NCI-H2029 treated with DMSO at 0.1 percent for 48 hours (cell line): ENCODE data around the gene CDK10.
"Not testable (repeated sequence)": the region's sequence is repeated elsewhere in the genome, so short reads cannot be mapped to it uniquely, and the experiment has no call there.

Experiments used
- DNase-seq: peaks from one replicate; lab custom pipeline; 2025; lab: John Stamatoyannopoulos, UW

Gene CDK10

DNA sequence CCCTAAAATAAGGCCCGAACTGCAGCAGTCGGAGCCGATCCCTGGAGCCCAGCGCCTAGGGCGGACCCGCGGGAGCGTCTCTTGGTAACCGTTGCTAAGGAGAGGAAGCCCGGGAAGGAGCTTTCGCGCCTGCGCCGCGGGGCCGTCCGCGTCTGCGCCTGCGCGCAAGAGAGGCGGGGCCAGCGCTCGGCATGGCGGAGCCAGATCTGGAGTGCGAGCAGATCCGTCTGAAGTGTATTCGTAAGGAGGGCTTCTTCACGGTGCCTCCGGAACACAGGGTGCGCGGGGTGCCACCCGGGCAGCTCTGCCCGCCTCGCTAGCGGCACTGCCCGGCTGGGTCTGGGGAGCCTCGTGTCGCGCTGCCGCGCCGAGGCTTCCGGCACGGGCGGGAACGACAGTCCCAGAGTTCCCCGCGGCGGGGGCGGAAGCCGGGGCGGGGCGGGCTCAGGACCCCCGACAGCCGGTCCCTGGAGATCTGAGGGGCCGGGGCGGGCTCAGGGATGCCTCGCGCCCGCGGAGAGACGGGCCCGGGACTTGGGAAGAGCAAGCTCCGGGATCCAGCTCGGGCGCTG, at the start of gene CDK10:
CDK10 (plus strand) TSS at position 170 of the 572 bp plus-strand sequence; CDS start at position 192, 22 bp downstream.
- DNase-seq, result peak; percentile 31

DNA sequence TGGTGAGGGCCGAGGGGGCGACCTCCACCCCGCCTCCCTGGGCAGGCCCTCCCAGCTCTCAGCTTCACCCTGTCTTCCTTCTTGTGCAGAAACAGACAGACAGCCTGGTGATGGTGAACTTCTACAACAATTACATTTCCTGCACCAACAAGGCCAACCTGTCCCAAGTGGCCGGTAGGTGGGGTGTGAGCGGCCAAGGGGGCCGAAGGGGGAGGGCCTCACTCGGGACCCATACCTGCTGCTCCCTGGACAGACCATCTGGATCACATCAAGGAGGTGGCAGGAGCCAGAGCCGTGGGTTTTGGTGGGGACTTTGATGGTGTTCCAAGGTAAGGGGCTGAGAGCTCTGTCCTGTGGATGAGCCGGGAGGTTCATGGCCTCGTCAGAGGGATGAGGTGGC, 49.1 kb upstream of the CDK10 start:
- DNase-seq, result no peak

DNA sequence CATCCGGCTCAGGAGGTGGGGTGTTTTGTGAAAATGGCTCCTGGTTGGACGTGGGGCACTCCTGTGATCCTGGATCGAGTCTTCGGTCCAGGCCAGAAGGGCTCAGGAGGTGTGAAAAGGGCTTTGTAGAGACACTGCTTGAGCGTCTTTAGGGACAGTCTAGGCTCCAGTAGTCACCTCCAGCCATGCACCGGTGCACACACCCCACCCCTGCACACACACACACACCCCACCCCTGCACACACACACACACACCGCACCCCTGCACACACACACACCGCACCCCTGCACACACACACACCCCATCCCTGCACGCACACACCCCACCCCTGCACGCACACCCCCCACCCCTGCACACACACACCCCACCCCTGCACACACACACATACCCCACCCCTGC, 48.0 kb upstream of the CDK10 start:
- DNase-seq, result no peak

- no peak for DNase-seq
These were observed 47.1 kb upstream of the CDK10 start for GRCh38 chr16:89639385-89639784.

DNA sequence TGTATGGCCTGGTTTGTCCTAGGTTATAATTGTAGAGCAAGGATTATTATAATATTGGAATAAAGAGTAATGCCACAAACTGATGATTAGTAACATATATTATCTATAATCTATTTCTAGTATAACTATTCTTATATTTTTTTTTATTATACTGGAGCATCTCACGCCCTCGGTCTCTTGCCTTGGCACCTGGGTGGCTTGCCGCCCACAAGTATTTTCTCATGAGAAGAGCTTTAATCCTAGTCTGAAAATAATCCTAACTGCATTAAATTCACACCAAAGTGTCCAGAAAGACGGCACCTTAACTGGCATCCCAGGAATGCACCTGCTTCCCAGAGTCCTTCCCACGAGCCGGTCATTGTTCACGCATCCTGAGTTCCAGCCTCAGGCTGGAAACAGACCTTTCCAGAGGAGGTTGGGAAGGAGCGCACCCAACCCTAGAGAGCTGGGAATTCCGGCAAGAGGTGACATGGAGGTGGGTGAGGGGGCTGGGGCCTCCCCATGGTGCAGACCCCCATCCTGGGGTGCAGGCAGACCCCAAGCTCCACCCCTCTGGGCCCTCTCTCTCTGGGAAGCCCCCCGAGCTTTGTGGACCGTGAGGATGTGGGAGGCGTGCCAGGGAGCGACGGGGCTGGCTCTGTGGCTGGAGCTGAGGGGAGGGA, 44.9 kb upstream of the CDK10 start:
- no peak for DNase-seq

DNA sequence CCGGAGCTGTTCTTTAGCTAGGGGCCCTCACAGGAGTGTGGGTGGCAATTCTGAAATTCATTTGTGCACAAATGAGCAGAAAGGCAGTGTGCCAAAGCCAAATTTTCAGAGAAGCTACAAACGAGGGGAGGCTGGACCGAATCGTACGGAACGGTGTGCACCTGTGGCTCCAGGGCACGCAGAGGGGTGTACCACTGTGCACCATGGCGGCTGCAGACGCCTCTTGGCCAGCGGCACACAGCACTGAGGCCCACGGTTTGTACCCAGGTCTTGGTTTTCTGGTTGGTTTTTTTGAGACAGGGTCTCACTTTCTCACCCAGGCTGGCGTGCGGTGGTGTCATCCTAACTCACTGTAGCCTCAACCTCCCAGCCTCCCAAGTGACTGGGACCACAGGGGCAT, 43.9 kb upstream of the CDK10 start:
- DNase-seq, result no peak

GRCh38 chr16:89643769-89644300, 42.7 kb upstream of the CDK10 start:
- DNase-seq, result no peak

- DNase-seq, result no peak
These were observed 41.4 kb upstream of the CDK10 start for GRCh38 chr16:89645122-89645521.

DNA sequence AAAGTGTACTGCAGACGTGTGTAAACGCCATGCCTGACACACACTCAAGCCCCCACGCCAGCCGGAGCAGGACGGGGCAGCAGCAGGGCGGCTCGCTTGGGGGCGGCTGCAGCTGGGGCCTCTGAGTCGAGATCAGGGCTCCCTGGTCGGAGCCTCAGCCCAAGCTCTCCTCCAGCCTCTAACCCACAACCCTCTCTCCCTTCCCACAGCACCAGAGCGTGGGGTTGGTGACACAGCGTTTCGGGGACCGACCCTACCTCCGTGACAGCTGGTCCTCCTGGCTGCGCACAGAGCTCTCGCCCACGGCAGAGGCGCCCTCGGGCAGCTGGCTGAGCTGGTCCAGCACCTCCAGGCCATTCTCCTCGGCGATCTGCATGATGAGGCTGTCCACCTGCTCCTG, 40.2 kb upstream of the CDK10 start:
- no peak for DNase-seq

DNA sequence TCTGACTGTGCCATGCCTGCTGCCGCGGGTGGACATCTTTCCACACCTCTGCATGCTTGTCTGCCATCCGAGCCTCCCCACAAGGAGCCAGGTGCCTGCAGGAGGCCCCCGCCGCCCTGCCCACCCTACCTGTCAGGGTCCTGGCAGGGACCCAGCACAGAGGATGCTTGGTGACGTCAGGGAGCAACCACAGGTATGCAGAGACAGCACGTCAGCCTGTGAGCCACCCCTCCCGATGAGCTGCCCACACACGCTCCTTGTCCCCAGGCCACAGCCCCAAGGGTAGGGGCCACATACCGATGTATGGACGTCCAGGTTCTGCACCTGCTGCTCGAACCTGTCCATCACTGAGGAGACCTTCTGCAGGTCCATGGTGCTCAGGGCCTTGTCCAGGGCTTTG, 39.6 kb upstream of the CDK10 start:
- no peak for DNase-seq

GRCh38 chr16:89651584-89651983, 34.9 kb upstream of the CDK10 start:
- no peak for DNase-seq

DNA sequence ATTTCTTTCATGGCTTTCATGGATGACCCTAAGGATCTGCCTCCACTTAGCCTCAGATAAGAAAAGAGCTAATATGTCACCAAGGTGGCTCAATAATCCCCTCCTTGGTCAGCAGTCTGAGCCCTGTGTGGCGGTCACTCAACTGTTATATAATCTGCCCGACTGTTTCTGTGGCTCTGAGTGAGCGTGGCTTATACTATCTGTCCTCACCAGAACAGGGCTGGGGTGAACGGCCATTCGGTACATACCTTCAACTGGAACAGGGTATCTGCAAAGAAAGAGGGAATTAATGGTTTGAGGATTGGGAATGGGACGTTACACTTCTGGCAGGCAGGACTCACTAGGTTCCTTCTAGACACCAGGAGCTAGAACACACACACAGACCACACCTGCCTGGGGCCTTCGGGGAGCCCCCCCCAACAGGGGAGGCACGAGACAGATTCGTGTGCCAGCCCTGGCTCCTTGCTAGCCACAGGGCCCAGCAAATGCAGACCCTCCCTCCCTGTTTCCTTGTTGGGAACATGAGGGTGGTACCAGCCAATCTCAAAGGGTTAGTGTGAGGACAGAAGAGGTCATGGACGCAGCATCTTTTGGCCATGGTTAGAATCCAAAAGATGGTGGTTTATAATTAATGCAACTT, 32.7 kb upstream of the CDK10 start:
- no peak for DNase-seq

- DNase-seq, result no peak
These were observed 31.3 kb upstream of the CDK10 start for GRCh38 chr16:89655062-89655643.

GRCh38 chr16:89656435-89657121, 29.9 kb upstream of the CDK10 start:
- DNase-seq, result no peak

GRCh38 chr16:89657442-89658220, 28.9 kb upstream of the CDK10 start, which contains the start of the genes CHMP1A and SPATA33:
Gene CHMP1A, minus strand, starts transcription at chr16:89657708. Its CDS starts 120 bp downstream, at chr16:89657588.
Gene SPATA33, plus strand, starts transcription at chr16:89657836. Its CDS starts 76 bp downstream, at chr16:89657912.
- DNase-seq, result peak; percentile 17

- no peak for DNase-seq
These were observed 28.1 kb upstream of the CDK10 start for GRCh38 chr16:89658221-89658879.

DNA sequence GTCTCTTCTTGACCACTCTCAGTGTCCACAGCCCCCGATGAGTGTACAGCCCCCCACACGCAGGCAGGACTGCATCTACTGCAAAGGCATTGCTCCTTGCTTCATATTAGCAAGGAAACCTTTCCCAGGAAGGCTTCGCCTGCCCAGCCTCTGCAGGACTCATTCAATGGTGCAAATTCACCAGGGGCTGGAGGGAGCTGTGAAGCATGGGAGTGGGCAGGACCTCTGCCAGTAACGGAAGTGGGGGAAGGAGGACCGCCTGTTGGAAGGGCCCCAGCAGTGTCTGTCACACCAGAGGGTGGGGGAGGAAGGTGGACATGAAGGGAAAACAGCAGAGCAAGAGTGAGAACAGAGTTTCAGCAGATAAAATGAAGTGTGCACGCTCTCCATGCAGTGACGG, 26.3 kb upstream of the CDK10 start:
- no peak for DNase-seq

GRCh38 chr16:89661215-89661614, 25.3 kb upstream of the CDK10 start:
- DNase-seq, result no peak

DNA sequence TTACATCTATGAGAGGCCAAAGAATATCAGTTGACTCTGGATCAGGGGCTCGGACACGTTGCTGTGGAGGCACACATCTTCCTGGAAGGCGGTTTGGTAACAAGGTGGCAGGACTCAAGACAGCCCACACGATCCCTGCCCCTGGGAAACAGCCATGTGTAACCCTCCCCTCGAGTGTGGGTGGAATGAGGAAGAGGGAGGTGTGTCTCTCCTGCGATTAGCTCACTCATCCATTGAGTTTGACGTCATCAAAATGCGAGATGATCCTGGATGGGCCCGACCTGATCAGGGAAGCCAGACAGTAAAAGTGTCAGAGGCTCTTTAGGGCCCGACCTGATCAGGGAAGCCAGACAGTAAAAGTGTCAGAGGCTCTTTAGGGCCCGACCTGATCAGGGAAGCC, 22.3 kb upstream of the CDK10 start:
- not testable (repeated sequence) for DNase-seq

- DNase-seq, result not testable (repeated sequence)
These were observed 19.5 kb upstream of the CDK10 start for GRCh38 chr16:89667000-89667399.

DNA sequence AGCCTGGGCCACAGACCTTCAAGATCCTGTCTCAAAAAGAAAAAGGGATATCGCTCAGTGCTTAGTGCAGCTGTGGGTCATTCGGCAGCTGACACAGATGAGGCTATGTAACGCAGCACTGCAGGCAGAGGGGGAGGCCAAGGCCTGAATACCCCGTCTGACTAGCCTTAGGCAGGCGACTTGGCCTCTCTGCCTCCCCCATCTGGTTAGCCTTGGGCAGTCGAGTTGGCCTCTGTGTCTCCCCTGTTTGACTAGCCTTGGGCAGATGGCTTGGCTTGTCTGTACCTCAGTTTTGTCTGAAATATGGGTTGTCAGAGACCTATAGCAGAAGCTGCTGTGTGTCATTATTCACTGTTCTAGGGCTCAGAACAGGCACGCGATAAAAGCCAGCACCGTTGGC, 18.9 kb upstream of the CDK10 start:
- DNase-seq, result no peak
